CD4-positive, alpha-beta T cell (primary cell): ENCODE measurements around the gene GHITM. TPM values are rescaled to one million over a fixed set of nuclear protein-coding genes. Genes with fewer than 3 reads are reported as not detected.

Experiments used
- ATAC-seq: fragments of 200-7000 bp; cut with Tn5 transposase; one replicate; pipeline ENCODE4 v1.10.0; 2022; ENCODE audit warnings: mild to moderate bottlenecking; ENCODE audit not compliant: poor library complexity
- CTCF ChIA-PET: fragments of 350-600 bp; sonication (Branson Sonifier 250); formaldehyde crosslinking; loops from one replicate; lab custom pipeline; 2021; ENCODE audit warnings: antibody characterized with exemption, inconsistent platforms; lab: Charles Lee
- POLR2A ChIA-PET: fragments of 350-600 bp; sonication (Branson Sonifier 250); formaldehyde crosslinking; loops from one replicate; lab custom pipeline; 2021; ENCODE audit warnings: antibody characterized with exemption, inconsistent platforms; lab: Charles Lee
- DNase-seq, 14 experiments: peaks; one replicate each; pipeline ENCODE4 v3.0.0-alpha.2; 2013 to 2020; ENCODE audit warnings: mixed read lengths in 2 of 14
- H3K27ac ChIP-seq, 2 donors: one replicate each; pipeline versions ENCODE4 v1.5.1 to v1.7.0; 2013; ENCODE audit warnings: low read length in 2 of 2, low read depth in 1 of 2, mild to moderate bottlenecking in 1 of 2
- H3K27me3 ChIP-seq, 2 experiments: 1 replicate in 1 of 2; 2 replicates in 1 of 2; pipeline versions ENCODE4 v1.6.1 to v1.7.0; 2013; ENCODE audit warnings: low read length in 2 of 2, control low read depth in 1 of 2, mild to moderate bottlenecking in 1 of 2, moderate library complexity in 1 of 2; ENCODE audit not compliant: insufficient read depth in 2 of 2, control insufficient read depth in 1 of 2
- H3K36me3 ChIP-seq: one replicate; pipeline ENCODE4 v1.6.1; 2013; ENCODE audit warnings: low read length, control low read depth; ENCODE audit not compliant: insufficient read depth
- H3K4me1 ChIP-seq: one replicate; pipeline ENCODE4 v1.6.1; 2013; ENCODE audit warnings: low read length, control low read depth; ENCODE audit not compliant: insufficient read depth
- H3K4me3 ChIP-seq: one replicate; pipeline ENCODE4 v1.5.1; 2013; ENCODE audit warnings: mild to moderate bottlenecking, low read length, moderate library complexity
- H3K9me3 ChIP-seq, 2 experiments: 1 replicate in 1 of 2; 2 replicates in 1 of 2; pipeline versions ENCODE4 v1.6.1 to v1.7.0; 2013; ENCODE audit warnings: low read length in 2 of 2, mild to moderate bottlenecking in 2 of 2, control low read depth in 1 of 2, moderate library complexity in 1 of 2; ENCODE audit not compliant: control insufficient read depth in 1 of 2, insufficient read depth in 1 of 2
- H3K27ac Mint-ChIP-seq: one replicate; pipeline ENCODE4 v1.8.0; 2020; ENCODE audit warnings: mixed read lengths
- H3K27me3 Mint-ChIP-seq: one replicate; pipeline ENCODE4 v1.8.0; 2021; ENCODE audit warnings: mixed read lengths
- H3K36me3 Mint-ChIP-seq: one replicate; pipeline ENCODE4 v1.8.0; 2021; ENCODE audit warnings: low read depth, mixed read lengths
- H3K4me1 Mint-ChIP-seq: one replicate; pipeline ENCODE4 v1.8.0; 2021; ENCODE audit warnings: low read depth, mixed read lengths
- H3K4me3 Mint-ChIP-seq: one replicate; pipeline ENCODE4 v1.8.0; 2020; ENCODE audit warnings: mild to moderate bottlenecking, mixed read lengths
- H3K9me3 Mint-ChIP-seq: one replicate; pipeline ENCODE4 v1.8.0; 2020; ENCODE audit warnings: mixed read lengths
- CTCF ChIP-seq: fragments of 200-600 bp; IDR thresholded peaks from one replicate; pipeline ENCODE4 v1.8.0; 2022; ENCODE audit warnings: antibody characterized with exemption, mild to moderate bottlenecking
- intact Hi-C, 2 experiments: fragments of 100-400 bp; cut with DNase I in 1 of 2; cut with micrococcal nuclease in 1 of 2; formaldehyde crosslinking; loops; one replicate each; pipeline versions ENCODE4 v1.15.1 to v1.9.0; 2023 to 2025; cut with DNase I, micrococcal nuclease
- total RNA-seq, 174 experiments: library from RNA in 2 of 174; stranded (reverse) in 2 of 174; gene quantifications; one replicate each; pipeline ENCODE4 v1.2.3 and lab custom pipeline; 2021 to 2026

GHITM gene
- total RNA-seq, 2 experiments from 2014 or later = 64.7 to 67.9 TPM

GRCh38 chr10:84160663-84161362 lies 21.5 kb downstream of the GHITM start:
- Mint-ChIP-seq H3K27me3 (no peaks in the 10 kb centered on the region), H3K4me1 (peaks cover 19% of the 10 kb centered on the region), H3K36me3 (peaks cover 1% of the 10 kb centered on the region), H3K4me3 (no peak overlapping the region), H3K9me3 (no peaks in the 10 kb centered on the region), H3K27ac (no peak overlapping the region)
- CTCF ChIA-PET = no interaction called here
- DNase-seq = no peak
- Histone ChIP-seq H3K4me3 (no peak overlapping the region), H3K9me3 (no peaks in the 10 kb centered on the region), H3K36me3 (no peaks in the 10 kb centered on the region), H3K4me1 (peaks cover 3% of the 10 kb centered on the region), H3K27ac (no peak overlapping the region), H3K27me3 (no peaks in the 10 kb centered on the region)
- intact Hi-C loops = no loop called here
- TF ChIP-seq CTCF = no peak
- ATAC-seq = no peak
- POLR2A ChIA-PET = no interaction called here

- Histone ChIP-seq H3K36me3 (no peaks in the 10 kb centered on the region), H3K4me3 (no peak overlapping the region), H3K9me3 (peaks cover 0 to 7% of the 10 kb centered on the region in 2 experiments), H3K27me3 (no peaks in the 10 kb centered on the region), H3K27ac (no peak overlapping the region), H3K4me1 (peaks cover 3% of the 10 kb centered on the region)
- intact Hi-C loops = no loop called here
- ChIA-PET POLR2A (interaction anchor here (0.6 kb wide), 1 partner anchor 34 kb away, joined by 3 read pairs; no protein-coding TSS in a partner anchor), CTCF (no interaction called here)
- Mint-ChIP-seq H3K27me3 (peaks cover 4% of the 10 kb centered on the region), H3K4me3 (no peak overlapping the region), H3K36me3 (no peaks in the 10 kb centered on the region), H3K27ac (no peak overlapping the region), H3K4me1 (peaks cover 5% of the 10 kb centered on the region), H3K9me3 (no peaks in the 10 kb centered on the region)
- ATAC-seq (no peak), DNase-seq (no peak)
- no peak for TF ChIP-seq CTCF
Observed at GRCh38 chr10:84163996-84164395, 24.7 kb downstream of the GHITM start.

GRCh38 chr10:84164442-84164841 lies 25.1 kb downstream of the GHITM start:
- no peak for DNase-seq
- no peak overlapping the region for H3K4me3 ChIP-seq
- ChIA-PET POLR2A (no interaction called here), CTCF (no interaction called here)
- no peak overlapping the region for H3K27ac ChIP-seq
- no peaks in the 10 kb centered on the region for H3K27me3 ChIP-seq
- Mint-ChIP-seq H3K27me3 (peaks cover 4% of the 10 kb centered on the region), H3K4me3 (no peak overlapping the region), H3K4me1 (peaks cover under 1% of the 10 kb centered on the region), H3K9me3 (no peaks in the 10 kb centered on the region), H3K36me3 (no peaks in the 10 kb centered on the region), H3K27ac (no peak overlapping the region)
- H3K4me1 ChIP-seq = no peaks in the 10 kb centered on the region
- intact Hi-C loops = no loop called here
- H3K36me3 ChIP-seq = no peaks in the 10 kb centered on the region
- TF ChIP-seq CTCF = no peak
- ATAC-seq = no peak
- peaks cover 0 to 7% of the 10 kb centered on the region in 2 experiments for H3K9me3 ChIP-seq
